SH-SY5Y (cell line): ENCODE results near the gene STC2.

Source experiments
- GATA2 ChIP-seq: IDR thresholded peaks from 2 replicates; pipeline ENCODE4 v1.6.1; 2011; ENCODE audit warnings: mild to moderate bottlenecking, low read depth, low read length
- GATA3 ChIP-seq: IDR thresholded peaks from 2 replicates; pipeline ENCODE4 v1.6.1; 2011; ENCODE audit warnings: low read depth, mild to moderate bottlenecking, low read length, moderate library complexity

STC2 gene, protein sequence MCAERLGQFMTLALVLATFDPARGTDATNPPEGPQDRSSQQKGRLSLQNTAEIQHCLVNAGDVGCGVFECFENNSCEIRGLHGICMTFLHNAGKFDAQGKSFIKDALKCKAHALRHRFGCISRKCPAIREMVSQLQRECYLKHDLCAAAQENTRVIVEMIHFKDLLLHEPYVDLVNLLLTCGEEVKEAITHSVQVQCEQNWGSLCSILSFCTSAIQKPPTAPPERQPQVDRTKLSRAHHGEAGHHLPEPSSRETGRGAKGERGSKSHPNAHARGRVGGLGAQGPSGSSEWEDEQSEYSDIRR

DNA sequence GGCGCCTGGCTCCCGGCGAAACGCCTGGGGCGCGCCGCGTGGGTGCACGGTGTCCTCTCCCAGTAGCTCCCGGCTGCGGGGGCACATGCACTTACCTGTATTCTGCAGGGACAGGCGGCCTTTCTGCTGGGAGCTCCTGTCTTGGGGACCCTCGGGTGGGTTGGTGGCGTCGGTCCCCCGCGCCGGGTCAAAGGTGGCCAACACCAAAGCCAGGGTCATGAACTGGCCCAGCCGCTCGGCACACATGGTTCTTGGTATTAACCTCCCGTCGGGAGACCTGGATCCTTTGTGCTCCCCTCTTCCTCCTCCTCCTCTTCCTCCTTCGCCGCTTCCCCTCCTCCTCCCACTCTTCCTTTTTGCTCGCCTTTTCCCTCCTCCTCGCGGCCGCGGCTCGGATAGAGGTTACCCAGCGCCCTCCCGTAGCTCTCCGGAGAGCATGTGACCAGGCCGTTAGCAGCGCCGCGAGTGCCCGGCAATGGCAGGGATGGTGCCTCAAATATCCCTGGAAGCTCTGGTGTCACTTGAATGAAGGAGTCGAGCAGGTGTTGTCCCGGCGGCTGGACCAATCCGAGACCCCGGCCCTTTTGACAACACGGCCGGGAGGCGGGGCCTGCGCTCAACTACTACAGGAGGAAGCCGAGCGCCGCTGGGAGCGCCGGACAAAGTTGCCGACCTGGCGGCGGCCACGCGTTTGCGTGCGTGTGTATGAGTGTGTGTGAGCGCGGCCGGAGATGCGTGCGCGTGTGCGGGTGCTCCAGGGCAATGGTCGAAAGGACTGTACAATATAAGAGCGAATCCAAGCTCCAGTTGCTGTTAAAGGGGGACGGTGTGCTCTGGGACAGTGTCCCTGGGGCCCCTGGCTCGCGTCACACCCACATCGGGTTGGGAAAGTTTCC is at the start of gene STC2:
TSS of gene STC2 (minus strand) at position 467 of the 896 bp plus-strand sequence. CDS start at position 246, 221 bp downstream.
- TF ChIP-seq GATA3 (no peak), GATA2 (no peak)

DNA sequence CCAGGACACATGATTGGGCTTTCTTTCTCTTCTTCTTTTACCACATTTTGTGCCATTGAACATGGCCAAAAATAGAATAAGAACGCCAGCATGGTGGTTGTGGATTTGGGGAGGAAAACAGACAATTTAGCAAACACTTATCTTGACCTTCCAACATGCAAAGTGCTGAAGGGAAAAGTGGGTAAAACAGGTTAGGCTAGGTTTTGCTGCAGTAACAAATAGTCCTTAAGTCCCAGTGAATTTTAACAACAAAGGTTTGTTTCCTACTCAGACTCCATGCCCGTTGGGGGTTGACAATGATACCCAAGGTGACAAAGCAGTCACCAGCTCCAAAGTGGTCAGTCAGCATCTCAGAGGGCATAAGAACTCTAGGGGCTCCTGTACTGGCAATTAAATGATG is 43.2 kb upstream of the STC2 start:
- TF ChIP-seq GATA3: no peak
- TF ChIP-seq GATA2: no peak

DNA sequence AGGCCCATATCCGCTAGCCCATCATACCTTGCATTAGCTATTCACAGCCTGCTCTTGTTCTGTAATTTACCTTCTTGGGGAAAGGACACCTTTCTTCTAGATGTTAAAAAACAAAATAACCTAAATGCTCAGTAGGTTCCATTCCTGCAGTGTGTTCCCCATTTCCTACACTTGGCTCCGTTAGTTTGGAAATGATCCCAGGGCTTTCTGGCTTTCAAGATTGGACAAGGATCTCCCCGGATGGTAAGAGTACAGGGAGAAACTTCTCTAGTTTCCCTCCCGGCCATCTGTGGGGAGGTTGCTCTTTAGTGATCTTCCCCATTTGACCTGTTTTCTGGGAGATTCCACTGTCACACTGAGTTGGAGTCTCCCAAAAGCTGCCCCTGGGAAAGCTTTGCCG is 27.3 kb upstream of the STC2 start:
- TF ChIP-seq GATA2: no peak
- TF ChIP-seq GATA3: no peak

DNA sequence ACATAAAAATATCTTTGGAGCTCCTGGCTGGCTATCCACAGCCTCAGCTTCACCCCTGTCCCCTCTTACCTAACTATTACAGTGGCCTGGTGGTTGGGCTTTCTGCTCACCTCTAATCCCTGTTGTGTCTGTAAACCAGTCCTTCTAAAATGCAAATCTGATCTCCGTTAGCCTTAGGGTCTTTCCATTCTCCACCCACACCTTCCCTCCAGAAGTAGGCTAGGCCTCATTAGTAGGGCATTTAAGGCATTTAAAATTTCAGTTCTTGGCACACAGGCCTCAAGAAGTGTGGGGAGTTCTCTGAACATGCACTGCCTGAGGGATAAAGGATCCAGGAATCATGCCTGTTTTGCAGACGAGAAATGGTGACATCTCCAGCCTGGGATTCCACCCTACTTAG is 26.4 kb upstream of the STC2 start:
- TF ChIP-seq GATA3 (no peak), GATA2 (no peak)

DNA sequence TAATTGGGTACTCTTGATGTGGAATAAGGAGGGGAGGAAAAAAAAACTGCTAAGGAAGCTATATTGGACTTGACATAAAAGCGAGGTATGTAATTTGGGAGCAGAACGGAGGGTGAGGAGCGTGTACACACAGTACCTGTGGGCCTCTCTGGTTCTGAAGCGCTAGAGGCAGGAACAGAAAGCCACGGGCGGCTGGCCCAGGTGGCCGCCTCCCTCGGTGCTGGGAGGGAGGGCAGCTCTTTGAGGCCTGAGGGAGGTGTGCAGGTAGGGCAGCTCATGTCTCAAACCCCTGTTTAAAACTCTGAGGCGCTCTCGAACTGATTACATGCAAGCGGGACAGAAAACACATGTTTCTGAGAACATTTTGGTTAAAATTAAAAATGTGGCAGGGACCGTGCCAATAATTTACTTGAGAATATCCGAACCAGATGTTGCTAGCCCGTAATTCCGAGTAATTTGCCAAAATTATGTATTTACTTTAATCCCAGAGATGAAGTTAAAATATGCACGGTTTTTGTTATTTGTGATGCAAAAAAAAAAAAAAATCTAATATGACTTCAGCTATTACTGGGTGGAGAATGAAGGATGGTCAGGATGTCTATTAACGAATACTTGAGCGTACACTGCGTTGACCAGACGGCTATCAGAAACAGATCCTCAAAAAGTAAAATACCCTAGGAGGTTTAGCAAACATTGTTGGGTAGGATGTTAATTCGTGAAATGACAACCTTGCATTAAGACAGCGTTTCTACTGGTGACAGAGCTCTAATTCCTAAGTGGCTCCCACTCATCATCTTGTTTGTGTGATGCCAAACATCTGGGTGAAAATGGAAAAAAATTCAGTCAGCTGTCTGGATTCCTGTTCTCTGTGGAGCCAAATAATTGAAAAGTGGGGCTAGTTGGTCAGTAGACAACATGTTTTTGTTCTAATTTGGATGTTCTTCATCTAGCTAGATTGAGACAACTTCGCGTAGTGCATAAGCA is 24.4 kb upstream of the STC2 start:
- TF ChIP-seq GATA3 (no peak), GATA2 (no peak)

DNA sequence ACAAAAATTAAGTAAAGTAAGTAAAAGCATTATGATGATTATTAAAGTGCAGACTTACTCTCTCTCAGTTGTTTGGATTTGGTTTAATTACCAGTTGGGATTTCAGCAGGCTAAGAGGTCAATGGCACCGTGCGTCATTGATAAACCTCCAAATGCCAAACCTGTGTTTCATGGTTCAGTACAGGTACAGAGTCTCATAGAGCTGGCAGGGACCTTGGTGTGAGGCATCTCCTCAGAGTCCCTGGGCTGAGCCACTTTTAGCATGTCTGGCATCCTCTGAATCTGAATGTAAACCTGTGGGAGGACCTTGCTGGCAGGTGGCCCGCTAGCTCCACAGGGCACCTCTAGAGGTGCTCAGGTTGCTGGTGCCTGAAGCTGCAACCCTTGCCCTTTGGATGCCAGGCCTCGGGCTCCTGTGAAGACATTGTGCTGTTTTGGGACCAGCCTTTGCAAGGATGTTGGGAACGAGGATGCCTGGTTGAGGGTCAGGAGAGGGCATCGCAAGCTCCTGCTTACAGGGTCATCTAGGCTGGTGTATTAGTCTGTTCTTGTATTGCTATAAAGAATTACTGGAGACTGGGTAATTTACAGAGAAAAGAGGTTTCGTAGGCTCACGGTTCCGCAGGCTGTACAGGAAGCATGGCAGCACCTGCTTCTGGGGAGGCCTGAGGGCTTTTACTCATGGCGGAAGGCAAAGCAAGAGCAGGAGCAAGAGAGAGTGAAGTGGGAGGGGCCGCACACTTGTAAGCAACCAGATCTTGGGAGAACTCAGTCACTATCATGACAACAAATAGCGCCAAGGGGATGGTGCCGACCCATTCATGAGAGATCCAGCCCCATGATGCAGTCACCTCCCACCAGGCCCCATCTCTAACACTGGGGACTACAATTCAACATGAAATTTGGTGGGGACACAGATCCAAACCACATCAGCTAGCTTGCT is 14.9 kb upstream of the STC2 start:
- TF ChIP-seq GATA3 (no peak), GATA2 (no peak)

DNA sequence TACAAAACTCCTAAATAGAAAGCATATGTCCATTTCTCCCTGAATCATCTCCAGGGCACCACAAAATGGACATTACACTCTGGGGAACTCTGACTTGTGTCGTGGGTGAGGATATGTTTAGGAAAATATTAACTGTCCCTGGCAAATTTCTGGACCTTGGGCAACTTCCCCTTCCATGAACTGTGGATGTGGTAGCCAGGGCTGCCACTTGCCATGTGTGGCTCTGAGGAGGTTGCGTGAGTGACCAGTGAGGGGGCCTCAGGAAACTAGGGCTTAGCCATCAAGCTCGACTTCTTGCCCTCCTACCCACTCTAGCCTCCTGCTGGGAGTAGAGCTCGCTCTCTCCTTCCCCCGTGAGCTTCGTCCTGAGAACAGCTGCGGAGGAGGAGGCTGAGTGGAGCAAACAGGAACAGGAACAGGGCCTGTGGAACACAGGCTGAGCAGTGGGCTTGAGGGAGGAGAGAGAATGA is 13.8 kb upstream of the STC2 start:
- TF ChIP-seq GATA3 (no peak), GATA2 (no peak)

DNA sequence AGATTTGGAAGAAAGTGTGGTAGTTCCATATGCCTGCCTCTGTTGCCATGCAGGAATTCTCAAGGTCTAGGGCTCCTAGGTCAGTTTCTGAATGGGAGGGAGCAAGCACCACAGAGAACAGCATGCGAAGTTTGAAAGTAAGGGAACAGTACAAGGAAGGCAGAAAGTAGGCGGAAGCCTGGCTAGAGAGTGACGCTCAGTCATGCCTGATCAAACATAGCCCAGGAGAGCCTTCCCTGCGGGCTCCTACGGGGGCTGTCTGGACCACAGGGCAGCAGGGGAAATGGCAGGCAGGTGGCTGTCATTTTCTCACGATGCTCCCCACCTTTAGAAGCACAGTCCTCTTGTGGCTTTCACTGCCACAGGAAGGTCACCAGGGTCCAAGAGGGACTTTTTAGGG is 12.8 kb upstream of the STC2 start:
- no peak for TF ChIP-seq GATA3
- no peak for TF ChIP-seq GATA2

DNA sequence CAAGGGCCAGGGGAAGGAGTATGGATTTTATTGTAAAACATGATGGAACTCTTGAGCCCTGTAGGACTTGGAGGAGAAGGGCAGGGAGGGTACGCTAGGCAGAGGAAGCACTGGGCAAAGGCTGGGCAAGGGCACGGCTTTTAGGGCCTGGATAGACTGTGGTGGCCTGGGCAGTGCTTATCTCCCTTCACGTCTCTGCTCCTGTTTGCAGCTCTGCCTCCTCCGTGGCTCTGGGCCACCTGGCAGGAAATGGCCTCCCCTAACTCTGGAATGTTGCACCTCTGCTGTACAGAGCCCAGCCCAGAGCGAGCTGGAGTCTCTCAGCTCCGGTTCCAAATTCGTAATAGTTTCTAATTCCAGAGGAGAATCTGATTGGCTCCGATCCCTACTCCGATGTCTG is 12.2 kb upstream of the STC2 start:
- no peak for TF ChIP-seq GATA2
- TF ChIP-seq GATA3: no peak

DNA sequence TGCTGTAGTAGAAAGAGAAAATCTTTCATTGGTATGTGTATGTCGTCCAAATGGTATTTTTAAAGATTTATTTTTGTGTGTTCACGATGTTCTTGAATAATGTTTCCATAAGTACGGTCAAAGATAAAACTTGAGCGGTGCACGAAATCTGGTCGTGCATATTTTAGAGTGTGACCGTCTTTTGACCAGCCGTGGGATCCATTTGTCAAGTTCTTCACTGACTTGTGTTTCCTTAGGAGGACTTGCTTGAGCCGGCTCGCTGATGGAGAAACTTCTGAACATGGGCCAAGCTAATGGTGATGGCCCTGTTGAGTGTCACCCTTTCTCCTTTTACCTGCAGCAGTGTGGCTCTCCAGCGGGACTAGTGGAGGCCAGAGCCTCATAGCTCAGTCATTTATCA is 11.1 kb upstream of the STC2 start:
- TF ChIP-seq GATA3: no peak
- no peak for TF ChIP-seq GATA2

DNA sequence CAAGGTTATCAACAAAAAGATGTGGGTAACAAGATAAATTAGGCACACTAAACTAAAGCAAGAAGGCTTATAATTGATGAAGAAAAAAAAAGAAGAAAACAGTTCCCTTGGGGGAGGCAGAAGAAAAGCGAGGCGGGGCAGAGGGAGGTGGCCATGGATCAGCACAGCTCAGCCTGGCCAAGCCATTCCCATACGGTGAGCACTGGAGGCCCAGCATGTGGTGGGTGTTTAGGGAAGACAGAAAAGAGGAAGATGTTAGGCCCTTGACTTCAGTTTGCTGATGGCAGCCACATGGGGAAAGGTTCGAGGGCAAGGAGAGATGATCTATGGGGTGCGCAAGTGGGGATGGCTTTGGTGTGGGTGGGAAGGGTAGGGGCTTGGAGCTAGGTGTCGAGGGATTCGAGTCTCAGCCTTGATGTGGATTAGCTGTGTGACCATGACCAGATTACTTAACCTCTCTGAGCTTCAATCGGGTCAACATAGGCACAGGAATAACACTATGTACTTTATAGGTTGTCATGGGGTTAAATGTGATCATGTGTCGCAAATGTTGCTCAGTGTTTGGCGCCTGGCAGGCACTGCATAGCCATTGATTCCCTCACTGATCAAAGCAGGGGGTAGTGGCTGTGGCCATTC is 10.3 kb upstream of the STC2 start:
- no peak for TF ChIP-seq GATA3
- TF ChIP-seq GATA2: no peak

DNA sequence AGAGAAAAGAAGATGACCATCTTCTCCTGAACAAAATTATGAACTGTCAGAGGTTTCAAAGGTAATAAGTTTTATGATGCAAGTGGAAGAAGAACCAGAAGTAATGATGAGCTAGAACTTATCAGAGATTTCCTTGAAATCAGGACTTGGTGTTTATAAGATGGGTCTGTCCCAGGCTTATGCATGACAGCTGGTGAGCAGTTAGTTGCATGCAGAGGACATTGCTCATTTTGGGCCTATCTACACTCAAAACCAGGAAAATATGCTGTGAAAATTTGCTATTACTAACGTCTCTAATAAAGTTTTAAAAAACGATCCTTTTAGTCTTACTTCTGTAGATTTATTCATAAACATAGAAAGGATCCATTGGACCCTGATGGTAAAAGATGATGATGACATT is 6.6 kb upstream of the STC2 start:
- TF ChIP-seq GATA2: no peak
